ENCODE results near the gene SOWAHB.
"Not testable (repeated sequence)": the region's sequence is repeated elsewhere in the genome, so short reads cannot be mapped to it uniquely, and the experiment has no call there.

The SOWAHB gene

DNA sequence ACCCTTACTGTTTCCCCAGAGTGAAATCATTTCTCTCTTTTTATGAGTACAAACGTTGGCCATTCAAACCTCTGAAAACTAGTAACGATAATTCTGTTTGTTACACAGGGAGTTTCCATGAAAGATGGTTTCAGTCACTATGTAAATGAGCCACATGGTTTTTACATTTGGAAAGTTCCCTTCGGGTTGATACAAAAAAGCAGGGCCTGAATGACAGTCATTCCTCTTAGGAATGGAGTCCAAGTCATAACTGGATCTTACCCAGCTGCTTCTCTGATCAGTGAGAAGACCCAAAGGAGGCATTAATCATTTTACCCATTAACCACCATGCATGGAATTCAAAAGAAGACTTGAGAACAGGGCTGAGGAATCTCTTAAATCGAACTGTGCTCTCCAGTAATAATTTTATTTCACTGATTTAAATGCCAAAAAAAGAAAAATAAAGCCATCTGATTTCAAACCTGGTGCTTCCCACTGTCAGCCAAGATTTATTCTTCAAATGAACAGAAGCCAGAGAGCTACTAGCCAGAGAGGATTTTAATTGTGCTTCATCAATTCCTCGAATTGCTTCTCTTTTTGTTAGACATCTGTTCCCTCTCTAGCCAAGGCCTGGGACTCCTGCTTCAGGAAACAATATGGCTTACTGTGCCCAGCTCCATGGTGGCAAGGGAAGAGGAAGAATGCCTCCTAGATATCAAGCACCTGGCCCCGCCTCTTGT is 3.2 kb downstream of the SOWAHB start:
- no peak for DNase-seq (ENCODE audit: low spot score)

GRCh38 chr4:76892601-76893000 is 5.3 kb downstream of the SOWAHB start:
- DNase-seq (ENCODE audit: low spot score), result no peak

- DNase-seq (ENCODE audit: low spot score), result no peak
These were observed 5.9 kb downstream of the SOWAHB start for GRCh38 chr4:76892001-76892400.

DNA sequence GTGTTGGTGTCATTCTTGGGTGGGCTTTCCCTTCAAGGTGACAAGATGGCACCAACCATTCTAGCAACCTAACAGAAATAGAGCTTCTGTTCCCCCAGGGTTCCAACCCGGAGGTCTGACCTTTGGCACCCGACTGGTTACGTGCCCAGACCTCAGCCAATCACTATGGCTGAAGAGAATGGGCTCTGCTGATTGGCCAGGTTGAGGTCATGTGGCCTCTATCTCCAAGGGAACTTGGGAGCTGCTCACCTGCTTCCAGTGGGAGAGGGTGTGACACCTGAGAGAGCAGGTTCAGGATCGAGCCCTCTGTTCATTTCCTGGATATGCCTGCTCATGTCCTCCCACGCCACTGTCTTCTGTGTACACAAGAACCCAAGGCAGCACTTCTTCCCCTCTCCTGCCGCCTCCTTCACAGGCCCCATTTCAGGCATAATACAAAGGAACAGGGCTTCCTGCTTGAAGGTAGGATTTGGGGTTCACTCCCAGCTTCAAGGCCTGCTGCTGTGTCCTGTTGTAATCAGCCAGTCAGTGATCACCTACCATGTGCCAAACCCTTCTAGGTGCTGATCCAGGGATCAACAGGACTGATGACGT is 11.0 kb downstream of the SOWAHB start:
- no peak for DNase-seq (ENCODE audit: low spot score)

DNA sequence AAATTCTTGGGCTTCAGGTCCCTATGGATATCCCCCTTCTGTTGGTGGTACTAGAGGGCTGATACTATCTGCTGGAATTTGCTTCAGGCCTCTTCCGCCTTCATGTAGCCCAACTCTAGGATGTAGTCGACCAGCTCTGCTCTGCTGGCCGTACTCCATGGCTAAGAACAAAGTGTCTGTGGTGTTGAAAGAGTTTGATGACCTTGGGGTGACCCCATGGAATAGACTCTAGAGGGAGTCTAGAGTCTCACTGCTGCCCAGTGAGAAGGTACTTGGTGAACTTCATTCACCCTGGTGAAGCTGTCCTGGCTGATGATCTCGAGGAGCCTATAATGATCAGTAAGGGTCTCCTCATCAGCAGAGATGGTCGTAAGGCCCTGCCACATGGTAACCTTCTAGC is 11.7 kb downstream of the SOWAHB start:
- DNase-seq (ENCODE audit: low spot score), result no peak

- DNase-seq (ENCODE audit: low spot score), result no peak
These were observed 14.8 kb downstream of the SOWAHB start for GRCh38 chr4:76883147-76883546.

GRCh38 chr4:76882630-76883029 is 15.3 kb downstream of the SOWAHB start:
- no peak for DNase-seq (ENCODE audit: low spot score)

DNA sequence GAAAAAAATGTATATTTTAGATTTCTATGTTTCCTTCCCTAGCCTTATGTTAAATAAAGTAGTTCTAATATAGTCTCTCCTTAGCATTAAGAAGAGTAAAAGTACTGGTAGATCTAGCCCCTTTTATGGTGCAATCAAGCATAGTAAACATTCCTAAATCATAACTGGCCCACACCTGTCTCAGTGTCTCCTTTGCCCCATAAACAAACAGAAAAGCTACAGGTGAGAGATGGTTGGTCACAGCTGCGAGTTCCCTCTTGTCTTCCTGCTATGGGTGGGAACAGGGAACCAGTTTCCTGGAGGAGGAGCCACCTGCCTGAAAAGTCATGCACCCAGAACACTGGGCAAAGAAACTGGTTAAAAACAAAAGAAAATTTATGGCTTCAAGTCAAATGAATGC is 16.6 kb downstream of the SOWAHB start:
- no peak for DNase-seq (ENCODE audit: low spot score)

DNA sequence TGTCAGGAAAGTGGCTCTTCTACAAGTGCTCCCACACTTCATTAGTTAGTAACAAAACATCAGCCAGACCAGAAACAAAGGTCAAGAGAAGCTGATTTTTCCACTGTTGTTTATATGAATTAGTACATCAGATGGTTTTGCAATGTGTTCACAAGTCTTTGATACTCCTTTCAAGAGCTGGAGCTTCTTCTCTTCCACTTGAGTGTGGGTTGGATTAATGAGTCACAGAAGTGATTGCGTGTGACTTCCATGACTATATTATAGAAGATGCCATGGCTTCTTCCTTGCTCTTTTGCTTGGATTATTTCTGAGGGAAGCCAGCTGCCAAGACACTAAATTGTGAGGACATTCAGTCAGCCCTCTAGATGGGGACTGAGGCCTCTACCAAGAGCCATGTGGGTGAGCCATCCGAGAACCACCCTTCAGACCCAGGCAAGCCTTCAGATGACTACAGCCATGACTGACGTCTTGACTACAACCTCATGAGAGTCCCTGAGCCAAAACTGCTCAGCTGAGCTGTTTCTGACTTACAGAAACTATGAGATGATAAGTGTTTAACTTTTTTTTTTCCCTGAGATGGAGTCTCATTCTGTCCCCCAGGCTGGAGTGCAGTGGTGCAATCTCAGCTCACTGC is 18.1 kb downstream of the SOWAHB start:
- DNase-seq (ENCODE audit: low spot score), result no peak

GRCh38 chr4:76878641-76879165 is 19.2 kb downstream of the SOWAHB start:
- not testable (repeated sequence) for DNase-seq (ENCODE audit: low spot score)

GRCh38 chr4:76874176-76874575 is 23.8 kb downstream of the SOWAHB start:
- DNase-seq (ENCODE audit: low spot score), result no peak

DNA sequence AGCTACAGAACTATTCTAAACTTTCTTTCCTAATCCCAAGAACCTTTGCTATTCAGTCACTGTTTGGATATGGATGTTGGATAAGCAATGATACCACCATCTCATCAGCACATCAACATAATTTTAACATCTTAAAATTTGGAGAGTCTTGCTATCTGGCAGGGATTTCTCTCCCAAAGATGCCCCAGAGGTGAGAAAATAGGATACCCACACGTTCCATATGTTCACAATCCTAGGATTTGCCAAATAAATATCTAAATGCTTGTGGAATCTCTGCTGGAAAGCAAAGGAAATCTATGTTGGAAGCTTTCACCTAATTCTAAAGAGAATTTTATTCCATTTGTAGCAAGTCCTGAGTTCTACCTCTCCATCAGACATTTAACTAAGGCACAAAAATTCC is 24.4 kb downstream of the SOWAHB start:
- no peak for DNase-seq (ENCODE audit: low spot score)

GRCh38 chr4:76872556-76872955 is 25.4 kb downstream of the SOWAHB start:
- no peak for DNase-seq (ENCODE audit: low spot score)

GRCh38 chr4:76868780-76869179 is 29.2 kb downstream of the SOWAHB start:
- not testable (repeated sequence) for DNase-seq (ENCODE audit: low spot score)

DNA sequence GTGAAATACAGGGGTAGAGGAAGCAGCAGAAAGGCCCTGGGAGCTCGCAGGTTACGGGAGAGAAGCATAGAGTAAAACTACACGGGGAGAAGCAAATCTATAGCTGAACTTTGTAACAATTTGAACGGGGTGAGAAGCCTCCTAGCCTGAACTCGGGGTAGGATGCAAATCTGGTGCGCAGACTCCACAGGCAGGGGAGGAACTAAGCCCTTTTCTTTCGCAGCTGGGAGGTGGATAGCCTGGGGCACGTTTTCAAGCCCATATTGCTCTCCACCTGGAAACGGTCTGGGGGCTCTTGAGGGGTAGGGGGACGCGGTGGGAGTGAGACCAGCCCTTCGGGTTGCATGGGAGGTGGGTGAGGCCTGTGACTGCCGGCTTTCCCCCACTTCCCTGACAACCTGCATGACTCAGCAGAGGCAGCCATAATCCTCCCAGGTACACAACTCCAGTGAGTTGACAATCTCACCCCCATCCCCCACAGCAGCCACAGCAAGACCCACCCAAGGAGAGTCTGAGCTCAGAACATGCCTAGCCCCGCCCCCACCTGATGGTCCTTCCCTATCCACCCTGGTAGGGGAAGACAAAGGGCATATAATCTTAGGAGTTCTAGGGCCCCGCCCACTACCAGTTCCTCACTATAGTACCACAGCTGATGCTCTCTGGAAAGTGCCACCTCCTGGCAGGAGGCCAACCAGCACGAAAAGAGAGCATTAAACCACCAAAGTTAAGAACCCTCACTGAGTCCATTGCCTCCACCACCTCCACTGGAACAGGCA is 29.9 kb downstream of the SOWAHB start:
- no peak for DNase-seq (ENCODE audit: low spot score)

DNA sequence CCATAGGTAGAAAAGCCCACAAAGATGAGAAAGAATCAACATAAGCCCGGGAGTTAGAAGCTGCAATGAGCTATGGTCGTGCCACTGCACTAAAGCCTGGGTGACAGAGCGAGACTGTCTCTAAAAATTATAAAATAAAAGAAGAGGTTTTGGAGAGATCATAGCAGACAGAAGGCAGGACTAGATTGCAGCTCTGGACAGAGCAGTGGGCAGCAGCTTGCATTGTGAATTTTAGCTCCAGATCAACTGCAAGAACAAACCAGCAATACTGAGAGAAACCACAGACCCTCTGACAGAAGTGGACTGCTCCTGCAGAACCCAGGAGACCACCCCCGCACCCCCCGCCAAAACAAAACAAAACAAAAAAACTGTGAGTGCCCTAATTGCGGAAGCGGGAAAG is 30.6 kb downstream of the SOWAHB start:
- DNase-seq (ENCODE audit: low spot score), result no peak

- DNase-seq (ENCODE audit: low spot score), result no peak
These were observed 31.3 kb downstream of the SOWAHB start for GRCh38 chr4:76866641-76867040.

DNA sequence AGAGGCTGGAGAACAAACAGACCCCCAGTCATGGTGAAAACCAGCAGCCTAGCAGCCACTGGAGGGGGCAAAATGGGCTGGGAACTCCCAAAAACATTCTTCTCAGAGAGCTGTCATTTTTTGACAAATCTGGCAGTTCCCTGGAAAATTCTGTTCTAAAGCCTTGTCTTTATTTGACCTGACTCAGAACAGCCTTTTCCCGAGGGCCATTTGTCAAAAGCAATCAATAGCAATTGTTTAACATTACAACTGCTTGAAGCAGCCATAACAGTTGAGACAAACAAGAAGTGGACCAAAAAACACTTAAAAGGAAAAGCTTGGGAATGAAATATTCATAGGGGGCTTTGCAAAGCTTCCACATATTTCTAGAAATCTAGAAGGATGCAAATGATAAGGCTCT is 39.6 kb downstream of the SOWAHB start:
- no peak for DNase-seq (ENCODE audit: low spot score)

GRCh38 chr4:76857074-76857409 is 40.9 kb downstream of the SOWAHB start:
- DNase-seq (ENCODE audit: low spot score), result no peak

- DNase-seq (ENCODE audit: low spot score), result no peak
These were observed 41.5 kb downstream of the SOWAHB start for GRCh38 chr4:76856243-76857073.

GRCh38 chr4:76854858-76855257 is 43.1 kb downstream of the SOWAHB start:
- DNase-seq (ENCODE audit: low spot score), result no peak

DNA sequence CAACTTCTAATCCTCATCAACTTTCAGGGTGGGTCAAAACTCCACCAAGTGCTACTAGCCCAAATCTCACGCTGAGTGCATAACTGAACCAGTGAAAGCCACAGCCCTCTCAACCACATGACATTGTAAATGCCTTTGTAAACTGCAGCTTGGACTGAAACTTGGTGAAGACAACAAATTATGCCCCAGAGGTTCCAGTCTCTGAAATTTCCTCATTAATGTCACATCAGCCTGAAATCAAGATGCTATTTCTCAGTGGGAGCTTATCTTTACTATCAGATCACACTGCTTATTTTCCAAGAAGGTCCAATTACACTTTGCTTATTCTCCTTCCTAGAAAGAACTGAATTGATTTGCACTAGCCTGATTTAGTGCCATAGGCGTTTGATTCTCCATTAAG is 46.6 kb downstream of the SOWAHB start:
- DNase-seq (ENCODE audit: low spot score), result no peak

All from CD4-positive, alpha-beta T cell treated with Interleukin-6 at 100 ng/mL for 8 hours (primary cell).